SK-N-SH (cell line): ENCODE results near the gene PER3. TPM values are rescaled to one million over a fixed set of nuclear protein-coding genes. Genes with fewer than 3 reads are reported as not detected.

Experiments
- CTCF ChIA-PET: fragments of 300-600, 350-600 bp; formaldehyde crosslinking; extraction: SDS; loops from one replicate; lab custom pipeline; 2021; lab: Yijun Ruan, JAX
- POLR2A ChIA-PET: fragments of 350-600 bp; sonication (Branson Sonifier 250); formaldehyde crosslinking; extraction: SDS; loops from one replicate; lab custom pipeline; 2020; ENCODE audit warnings: antibody characterized with exemption, inconsistent platforms; lab: Yijun Ruan, JAX
- DNase-seq: peaks from one replicate; pipeline ENCODE4 v3.0.0; 2012
- H2AFZ ChIP-seq: fragments of 200-600 bp; sonication (generic); 2 replicates; pipeline ENCODE4 v1.8.1; 2016; ENCODE audit warnings: antibody characterized with exemption, mild to moderate bottlenecking, low read depth
- H3F3A ChIP-seq: fragments of 200-600 bp; sonication (generic); replicated peaks from 2 replicates; pipeline ENCODE3; 2016; ENCODE audit warnings: antibody characterized with exemption, mild to moderate bottlenecking; ENCODE audit not compliant: insufficient read depth
- H3K27ac ChIP-seq, 2 experiments: fragments of 200-500 bp in 1 of 2; fragments of 200-600 bp in 1 of 2; sonication (Bioruptor generic) in 1 of 2; sonication (generic), shearing (Covaris generic) in 1 of 2; 2 replicates each; pipeline versions ENCODE4 v1.5.1 to v1.6.1; 2014 to 2016; ENCODE audit warnings: low read depth in 2 of 2, inconsistent platforms in 1 of 2, low read length in 1 of 2, mild to moderate bottlenecking in 1 of 2, mixed read lengths in 1 of 2
- H3K27me3 ChIP-seq: fragments of 200-600 bp; sonication (generic), shearing (Covaris generic); 2 replicates; pipeline ENCODE4 v1.6.1; 2016; ENCODE audit warnings: mixed run types; ENCODE audit not compliant: insufficient read depth
- H3K36me3 ChIP-seq, 2 experiments: fragments of 200-500 bp in 1 of 2; fragments of 200-600 bp in 1 of 2; sonication (Bioruptor generic) in 1 of 2; sonication (generic) in 1 of 2; replicated peaks in 1 of 2; 2 replicates each; pipeline versions ENCODE3 to v1.5.1; 2014 to 2016; ENCODE audit warnings: low read length in 1 of 2, mild to moderate bottlenecking in 1 of 2; ENCODE audit not compliant: insufficient read depth in 2 of 2, control insufficient read depth in 1 of 2
- H3K4me1 ChIP-seq, 2 experiments: fragments of 200-500 bp in 1 of 2; fragments of 200-600 bp in 1 of 2; sonication (Bioruptor generic) in 1 of 2; sonication (generic), shearing (Covaris generic) in 1 of 2; 2 replicates each; pipeline versions ENCODE4 v1.5.1 to v1.6.1; 2014 to 2016; ENCODE audit warnings: low read depth in 1 of 2, low read length in 1 of 2, mixed run types in 1 of 2; ENCODE audit not compliant: insufficient read depth in 2 of 2, control insufficient read depth in 1 of 2
- H3K4me2 ChIP-seq: fragments of 200-600 bp; sonication (generic), shearing (Covaris generic); 2 replicates; pipeline ENCODE4 v1.6.1; 2017; ENCODE audit warnings: mixed run types
- H3K4me3 ChIP-seq, 2 experiments: fragments of 200-500 bp in 1 of 2; fragments of 200-600 bp in 1 of 2; sonication (Bioruptor generic) in 1 of 2; sonication (generic), shearing (Covaris generic) in 1 of 2; 2 replicates each; pipeline versions ENCODE4 v1.5.1 to v1.8.1; 2014 to 2016; ENCODE audit warnings: low read depth in 2 of 2, inconsistent platforms in 1 of 2, low read length in 1 of 2, mild to moderate bottlenecking in 1 of 2, mixed read lengths in 1 of 2, moderate library complexity in 1 of 2
- H3K79me2 ChIP-seq: fragments of 200-600 bp; sonication (generic); 2 replicates; pipeline ENCODE4 v1.8.1; 2017; ENCODE audit warnings: mild to moderate bottlenecking; ENCODE audit not compliant: insufficient read depth
- H3K9ac ChIP-seq: fragments of 200-600 bp; sonication (generic); 2 replicates; pipeline ENCODE4 v1.6.1; 2017; ENCODE audit warnings: mixed run types
- H3K9me2 ChIP-seq: fragments of 200-600 bp; sonication (generic); 2 replicates; pipeline ENCODE4 v1.6.1; 2017; ENCODE audit warnings: mixed run types
- H3K9me3 ChIP-seq: fragments of 200-600 bp; sonication (generic); 2 replicates; pipeline ENCODE4 v1.6.1; 2017; ENCODE audit warnings: mixed run types, mild to moderate bottlenecking, moderate library complexity
- H4K20me1 ChIP-seq: fragments of 200-600 bp; sonication (generic); 2 replicates; pipeline ENCODE4 v1.6.1; 2017; ENCODE audit warnings: mild to moderate bottlenecking, mixed run types; ENCODE audit not compliant: insufficient read depth
- ELF1 ChIP-seq: IDR thresholded peaks from 2 replicates; pipeline ENCODE4 v1.4.0; 2012
- EZH2phosphoT487 ChIP-seq: fragments of 200-600 bp; sonication (generic); IDR thresholded peaks from 2 replicates; pipeline ENCODE4 v1.6.1; 2017; ENCODE audit warnings: low read depth, mixed run types, mild to moderate bottlenecking, antibody characterized with exemption, moderate library complexity, borderline replicate concordance
- FOSL2 ChIP-seq: IDR thresholded peaks from 2 replicates; pipeline ENCODE4 v1.4.0; 2012; ENCODE audit warnings: low read depth, mild to moderate bottlenecking, moderate library complexity, borderline replicate concordance
- FOXM1 ChIP-seq: IDR thresholded peaks from 2 replicates; pipeline ENCODE4 v1.4.0; 2012; ENCODE audit warnings: low read depth, mild to moderate bottlenecking
- GATA2 ChIP-seq: sonication (generic); formaldehyde crosslinking; IDR thresholded peaks from 2 replicates; pipeline ENCODE4 v1.5.0; 2020; ENCODE audit warnings: mild to moderate bottlenecking, missing genetic modification reagents
- JUND ChIP-seq: IDR thresholded peaks from 2 replicates; pipeline ENCODE4 v1.4.0; 2012
- MXI1 ChIP-seq: IDR thresholded peaks from 2 replicates; pipeline ENCODE4 v1.6.1; 2012; ENCODE audit warnings: mild to moderate bottlenecking, low read depth, low read length, improper control_type of control experiment
- POLR2AphosphoS5 ChIP-seq: IDR thresholded peaks from 2 replicates; pipeline ENCODE4 v1.6.1; 2012; ENCODE audit warnings: low read depth, low read length
- RAD21 ChIP-seq: IDR thresholded peaks from 2 replicates; pipeline ENCODE4 v1.6.1; 2012; ENCODE audit warnings: mild to moderate bottlenecking, low read length
- RCOR1 ChIP-seq: fragments of 150-350 bp; IDR thresholded peaks from 2 replicates; pipeline ENCODE4 v1.6.1; 2017; ENCODE audit warnings: antibody characterized with exemption, low read length
- REST ChIP-seq: IDR thresholded peaks from 2 replicates; pipeline ENCODE4 v1.6.1; 2012; ENCODE audit warnings: mild to moderate bottlenecking, low read depth, low read length, moderate library complexity
- TCF12 ChIP-seq: IDR thresholded peaks from 2 replicates; pipeline ENCODE4 v1.4.0; 2012
- YY1 ChIP-seq: IDR thresholded peaks from 2 replicates; pipeline ENCODE4 v1.4.0; 2012; ENCODE audit warnings: low read depth, mild to moderate bottlenecking
- WGBS: methylation state at CpG from one replicate; pipeline ENCODE4 v1.1.6; 2017; ENCODE audit warnings: low lambda C conversion rate; 5-methylcytosine and 5-hydroxymethylcytosine counted together
- polyA plus RNA-seq, 3 experiments: library from polyadenylated mRNA; depleted of rRNA; stranded (reverse); fragments of >200 nt; gene quantifications; 2 replicates each; pipeline ENCODE4 v1.2.3, GENCODE V29; 2012

Gene PER3
- polyA plus RNA-seq, 1 of the 3 experiments (the other 2 are of a cell fraction), result 6.0 TPM

DNA sequence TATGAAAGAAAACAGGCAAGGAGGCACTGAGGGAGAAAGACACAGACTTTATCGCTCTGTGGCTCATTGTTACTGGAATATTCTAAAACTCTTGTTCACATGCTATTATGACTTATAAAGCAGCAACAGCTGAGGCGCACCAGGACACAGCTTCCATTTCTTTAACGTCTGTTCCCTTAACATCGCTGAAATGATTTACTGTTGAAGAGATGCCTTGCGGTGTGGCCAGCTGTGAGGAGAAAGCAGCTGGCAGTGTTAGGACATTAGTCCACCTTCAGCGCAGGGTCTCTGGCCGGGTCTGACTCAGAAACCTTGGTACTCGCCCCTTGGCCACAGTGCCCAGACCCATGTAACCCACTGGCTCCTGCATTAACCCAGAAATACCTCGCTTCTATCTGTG, 3.1 kb upstream of the PER3 start:
- Histone ChIP-seq H3K4me2 (no peak overlapping the region), H3K9ac (no peak overlapping the region), H3K27ac (no peak overlapping the region), H2AFZ (no peak overlapping the region), H4K20me1 (no peaks in the 10 kb centered on the region), H3K36me3 (peaks cover 41 to 44% of the 10 kb centered on the region in 2 experiments), H3K9me2 (no peaks in the 10 kb centered on the region), H3K4me1 (peaks cover 0 to 6% of the 10 kb centered on the region in 2 experiments; a peak in 1 of 4 replicates), H3K9me3 (no peaks in the 10 kb centered on the region), H3F3A (peaks cover 21% of the 10 kb centered on the region), H3K27me3 (no peaks in the 10 kb centered on the region), H3K79me2 (peaks cover 19% of the 10 kb centered on the region; the same call in 1 of the 2 replicates), H3K4me3 (no peak overlapping the region)
- ChIA-PET CTCF (interaction anchor here (11.8 kb wide), 1 partner anchor 113 kb away, joined by 54 read pairs; no protein-coding TSS in a partner anchor), POLR2A (no interaction called here)
- no peak for TF ChIP-seq GATA2 (CRISPR knock-in tag)
- no peak for TF ChIP-seq MXI1
- TF ChIP-seq RAD21, result no peak
- no peak for TF ChIP-seq RCOR1
- TF ChIP-seq FOXM1, result no peak
- no peak for TF ChIP-seq FOSL2
- no peak for TF ChIP-seq POLR2AphosphoS5
- TF ChIP-seq YY1, result no peak
- no peak for TF ChIP-seq TCF12
- TF ChIP-seq REST, result no peak
- no peak for TF ChIP-seq ELF1
- TF ChIP-seq JUND, result no peak
- no peak for DNase-seq
- WGBS, result 86% methylated on average over 8 of the region's 9 CpGs

GRCh38 chr1:7781501-7781900, 2.6 kb upstream of the PER3 start:
- DNase-seq, result no peak
- no peak for TF ChIP-seq EZH2phosphoT487
- no peaks in the 10 kb centered on the region for H4K20me1 ChIP-seq
- 80% methylated on average over 7 of the region's 7 CpGs for WGBS
- H3K9ac ChIP-seq, result no peak overlapping the region
- POLR2A ChIA-PET, result no interaction called here
- H3K4me1 ChIP-seq, result peaks cover 0 to 6% of the 10 kb centered on the region in 2 experiments; a peak in 1 of 4 replicates
- H3K9me3 ChIP-seq, result no peaks in the 10 kb centered on the region
- H3K36me3 ChIP-seq, result peaks cover 42 to 44% of the 10 kb centered on the region in 2 experiments
- peaks cover 19% of the 10 kb centered on the region for H3F3A ChIP-seq
- no peaks in the 10 kb centered on the region for H3K27me3 ChIP-seq
- CTCF ChIA-PET, result interaction anchor here (11.8 kb wide), 1 partner anchor 113 kb away, joined by 54 read pairs; no protein-coding TSS in a partner anchor
- H3K9me2 ChIP-seq, result no peaks in the 10 kb centered on the region
- H3K27ac ChIP-seq, result no peak overlapping the region
- no peak overlapping the region for H3K4me2 ChIP-seq
- peaks cover 14% of the 10 kb centered on the region; the same call in 1 of the 2 replicates for H3K79me2 ChIP-seq
- no peak overlapping the region for H3K4me3 ChIP-seq
- no peak overlapping the region for H2AFZ ChIP-seq
